Measurements from ENCODE around the gene RNF112.

Gene RNF112

DNA sequence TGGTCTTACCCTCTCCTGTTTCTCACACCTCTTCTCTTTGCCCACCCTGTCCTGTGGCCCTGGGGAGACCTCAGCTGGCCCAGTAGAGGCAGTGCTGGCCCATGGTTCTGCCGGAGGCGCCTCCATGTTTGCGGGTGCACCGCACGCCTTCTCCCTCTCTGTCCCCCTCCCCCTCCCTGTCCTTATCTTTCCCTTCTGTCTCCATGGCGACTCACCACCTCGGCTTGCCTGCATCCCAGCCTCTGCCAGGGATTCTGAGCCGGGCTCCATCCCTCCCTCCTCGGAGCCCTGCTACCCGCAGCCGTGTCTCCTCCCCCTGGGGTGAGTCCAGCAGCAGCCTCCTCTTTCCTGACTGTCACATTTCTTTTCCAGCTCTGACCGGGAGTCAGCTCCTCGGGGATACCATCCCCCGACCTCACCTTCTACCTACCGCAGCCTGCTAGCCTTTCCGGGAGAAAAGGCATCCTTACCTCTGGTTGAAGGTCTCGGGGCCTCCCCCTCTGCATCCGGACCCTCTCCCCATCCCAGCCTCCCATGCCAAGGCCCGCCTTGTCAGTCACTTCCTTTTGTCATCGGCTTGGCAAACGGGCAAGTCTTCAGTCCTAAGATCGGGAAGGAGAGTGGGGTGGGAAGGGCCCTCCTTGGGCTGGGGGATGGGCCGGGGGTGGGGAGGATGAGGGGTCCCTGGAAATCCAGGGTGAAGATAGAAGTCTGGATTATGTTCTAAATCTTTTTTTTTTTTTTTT is at the start of gene RNF112:
TSS of gene RNF112 (plus strand) at position 358 of the 746 bp plus-strand sequence. CDS start at position 535, 177 bp downstream.
- DNase-seq, result no peak

DNA sequence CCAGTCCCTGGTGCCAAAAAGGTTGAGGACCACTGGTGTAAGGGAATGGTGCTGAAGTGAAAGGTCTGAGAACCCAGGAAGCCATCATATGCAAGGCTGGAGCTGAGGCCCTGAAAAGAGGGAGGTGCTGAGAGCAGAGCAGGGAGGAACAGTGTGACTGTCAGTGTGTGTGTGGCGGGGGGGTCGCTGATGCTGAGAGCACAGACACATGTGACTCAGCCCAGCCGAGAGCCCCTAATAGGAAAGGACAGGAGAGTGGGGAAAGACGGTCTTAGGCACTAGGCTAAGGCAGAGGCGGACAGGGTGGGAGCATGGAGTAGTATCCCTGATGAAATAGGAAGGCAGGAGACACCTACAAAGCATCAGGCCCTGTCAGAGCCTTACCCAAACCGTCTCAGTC is 49.7 kb upstream of the RNF112 start:
- DNase-seq, result no peak

GRCh38 chr17:19361944-19362276 is 49.1 kb upstream of the RNF112 start:
- DNase-seq, result no peak

- peak; percentile 93 for DNase-seq
Observed at GRCh38 chr17:19362277-19363113, 48.5 kb upstream of the RNF112 start, which contains the start of gene B9D1. Gene B9D1 (minus strand): TSS chr17:19362723. CDS start chr17:19362569, 154 bp downstream.

DNA sequence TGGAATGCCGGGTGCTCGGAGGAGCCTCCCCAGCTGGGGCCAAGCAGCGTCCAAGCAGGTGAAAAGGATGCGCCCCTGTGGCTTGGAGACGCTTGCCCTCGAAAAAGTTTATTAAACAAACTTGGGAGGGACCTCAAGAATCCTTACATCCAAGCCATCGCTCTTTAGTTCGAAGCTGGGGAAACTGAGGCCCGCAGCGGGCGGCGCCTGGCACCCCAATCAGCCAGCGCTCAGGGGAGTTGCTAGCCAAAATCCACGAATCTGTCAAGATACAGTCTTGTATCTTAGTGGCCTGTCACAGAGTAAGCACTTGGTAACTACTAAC is 48.0 kb upstream of the RNF112 start:
- no peak for DNase-seq

DNA sequence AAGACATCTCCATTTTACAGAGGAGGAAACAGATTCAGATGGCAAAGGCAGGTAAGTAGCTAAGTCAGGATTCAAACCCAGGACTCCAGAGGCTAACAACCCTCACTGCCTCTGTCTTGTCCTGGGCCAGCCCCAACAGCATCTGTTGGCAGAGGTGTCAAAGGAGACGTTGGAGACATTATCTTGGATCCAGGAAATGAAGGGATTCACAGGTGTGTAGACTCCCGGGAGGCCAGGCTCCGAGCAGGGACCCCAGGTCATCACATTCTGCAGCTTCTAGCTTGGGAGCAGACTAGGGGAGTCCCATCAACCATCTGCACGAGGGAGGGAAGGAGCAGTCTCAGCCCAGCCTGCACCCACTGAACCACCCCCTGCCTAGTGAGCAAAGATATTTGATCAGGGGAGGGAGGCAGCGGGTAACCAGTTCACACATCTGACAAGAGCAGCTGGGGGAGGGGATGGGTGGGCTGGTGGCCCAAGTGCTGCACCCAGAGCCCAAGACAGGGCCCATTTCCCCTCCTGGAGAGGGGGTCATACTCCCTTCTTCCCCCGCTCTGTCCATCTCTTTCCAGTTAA is 47.5 kb upstream of the RNF112 start:
- no peak for DNase-seq

DNA sequence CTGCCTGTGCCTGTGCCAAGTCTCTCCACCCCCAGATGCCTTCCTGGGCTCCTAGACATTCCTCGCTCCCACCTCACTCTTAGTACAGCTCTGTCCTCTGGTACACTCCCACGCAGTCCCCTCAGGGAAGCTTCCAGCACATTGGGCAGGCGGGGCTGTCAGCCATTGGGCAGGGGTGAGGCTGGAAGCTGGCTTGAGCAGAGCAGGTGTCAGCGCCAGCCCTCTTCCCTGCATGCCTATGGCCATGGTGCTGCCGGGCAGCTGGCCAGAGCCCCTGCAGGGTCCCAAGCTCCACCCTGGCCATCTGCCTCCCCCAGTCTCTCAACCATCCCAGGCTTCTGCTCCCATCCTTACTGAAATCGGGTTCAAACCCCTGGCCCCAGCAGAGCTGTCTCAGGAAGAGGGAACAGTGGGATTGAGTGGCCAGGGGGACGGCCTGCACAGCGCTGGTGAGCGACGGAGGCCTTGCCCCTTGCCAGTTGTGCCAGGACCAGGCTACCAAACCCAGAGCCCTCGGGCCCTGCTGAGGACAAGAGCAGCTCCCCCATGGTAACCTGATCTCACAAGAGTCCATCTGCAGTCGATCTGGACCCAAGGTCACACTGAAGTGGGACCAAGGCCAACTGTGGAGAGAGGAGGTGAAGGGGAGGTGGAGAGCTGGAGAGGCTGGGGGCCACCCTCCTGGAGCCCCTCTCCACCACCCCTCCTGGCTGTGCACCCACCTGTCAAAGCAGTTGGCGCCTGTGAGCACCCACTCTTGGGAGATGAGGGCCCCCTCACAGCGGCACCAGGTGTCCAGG is 46.1 kb upstream of the RNF112 start:
- DNase-seq, result no peak

DNA sequence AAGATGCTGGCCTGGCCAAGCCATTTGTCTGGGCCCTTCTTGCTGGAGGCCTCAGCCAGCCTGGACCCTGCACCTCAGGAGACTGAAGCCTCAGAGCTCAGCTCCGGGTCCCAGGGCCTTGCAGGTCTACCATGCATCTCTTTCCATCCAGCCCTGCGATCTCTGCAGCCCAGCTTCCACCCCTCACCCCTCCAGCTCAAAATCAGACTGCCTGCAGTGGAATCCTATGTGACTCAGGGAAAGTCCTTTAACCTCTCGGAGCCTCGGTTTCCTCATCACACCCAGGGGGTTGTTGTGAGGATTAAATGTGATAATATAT is 45.6 kb upstream of the RNF112 start:
- DNase-seq, result no peak

GRCh38 chr17:19365833-19366636 is 45.0 kb upstream of the RNF112 start:
- DNase-seq, result no peak

DNA sequence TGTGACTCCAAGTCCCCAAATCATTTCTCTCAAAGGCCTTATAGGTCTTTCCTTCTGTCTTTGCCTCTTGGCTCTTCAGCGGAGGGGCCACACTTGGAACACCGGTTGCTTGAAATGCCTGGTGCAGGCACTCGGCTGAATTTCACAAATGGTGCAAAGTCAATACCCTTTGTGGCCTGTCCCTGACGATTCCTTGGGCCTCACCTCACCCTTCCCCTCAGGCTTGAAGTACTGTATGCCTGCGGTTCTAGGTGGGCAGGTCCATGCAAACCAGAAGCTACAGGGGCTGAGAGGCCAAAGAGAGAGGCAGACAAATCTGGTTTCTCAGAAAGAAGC is 44.4 kb upstream of the RNF112 start:
- no peak for DNase-seq

GRCh38 chr17:19368229-19368628 is 42.8 kb upstream of the RNF112 start:
- DNase-seq, result no peak

DNA sequence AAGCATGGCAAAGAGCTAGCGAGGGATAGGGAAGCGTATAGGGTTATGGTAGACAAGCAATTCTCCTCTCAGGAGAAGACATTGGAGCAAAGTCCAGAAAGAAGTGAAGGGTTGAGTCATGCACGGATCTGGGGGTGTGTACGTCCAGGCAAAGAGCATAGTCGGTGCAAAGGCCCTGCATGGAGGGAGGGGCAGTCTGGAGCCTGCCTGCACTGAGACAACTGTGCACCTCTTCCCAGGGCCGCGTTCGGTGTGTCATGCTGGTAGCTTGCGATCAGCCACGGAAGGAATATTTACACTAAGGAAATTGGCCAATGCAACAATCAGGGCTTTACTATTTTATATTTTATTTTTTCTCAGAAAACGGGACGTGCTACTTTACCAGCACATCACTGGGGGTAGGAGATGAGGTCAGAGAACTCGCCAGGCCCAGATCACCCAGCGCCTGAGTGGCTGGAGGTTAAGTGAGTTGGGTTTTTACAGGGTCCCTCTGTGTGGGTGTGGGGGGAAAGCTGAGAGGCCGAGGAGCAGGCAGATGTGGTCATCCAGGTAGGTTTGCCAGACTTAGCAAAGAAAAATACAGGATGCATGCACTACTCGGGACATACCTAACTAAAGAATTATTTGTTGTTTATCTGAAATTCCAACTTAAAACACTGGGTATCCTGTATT is 41.8 kb upstream of the RNF112 start:
- no peak for DNase-seq

GRCh38 chr17:19369846-19370492 is 41.1 kb upstream of the RNF112 start:
- peak; percentile 60 for DNase-seq

DNA sequence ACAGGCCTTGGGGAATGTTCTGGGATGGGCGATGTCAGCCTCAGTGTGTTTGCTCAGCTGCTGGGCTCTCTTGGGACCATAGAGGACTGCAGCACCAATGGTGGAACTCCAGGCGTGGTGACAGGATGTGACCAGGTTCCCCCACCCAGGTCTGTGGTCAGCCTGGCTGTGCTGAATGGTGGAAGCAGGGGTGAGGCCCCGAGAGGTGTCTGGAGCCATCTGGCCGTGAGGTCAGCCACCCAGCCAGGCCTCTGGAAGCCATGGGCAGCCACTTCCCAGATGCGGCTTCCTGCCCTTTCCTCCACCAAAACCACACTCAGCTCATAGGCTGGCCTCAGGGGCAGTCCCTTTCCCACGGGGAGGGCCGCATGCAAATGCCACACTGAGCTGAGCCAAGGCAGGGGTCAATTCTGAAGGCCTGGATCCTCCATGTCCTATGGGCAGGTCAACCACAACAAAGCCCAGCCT is 40.5 kb upstream of the RNF112 start:
- peak; percentile 57 for DNase-seq

- DNase-seq, result peak; percentile 69
Observed at GRCh38 chr17:19371259-19372010, 39.6 kb upstream of the RNF112 start.

GRCh38 chr17:19372011-19372370 is 39.0 kb upstream of the RNF112 start:
- DNase-seq, result no peak

- no peak for DNase-seq
Observed at GRCh38 chr17:19372439-19372838, 38.6 kb upstream of the RNF112 start.

- peak; percentile 53 for DNase-seq
Observed at GRCh38 chr17:19372866-19373504, 38.0 kb upstream of the RNF112 start.

GRCh38 chr17:19374136-19374535 is 36.9 kb upstream of the RNF112 start:
- no peak for DNase-seq

DNA sequence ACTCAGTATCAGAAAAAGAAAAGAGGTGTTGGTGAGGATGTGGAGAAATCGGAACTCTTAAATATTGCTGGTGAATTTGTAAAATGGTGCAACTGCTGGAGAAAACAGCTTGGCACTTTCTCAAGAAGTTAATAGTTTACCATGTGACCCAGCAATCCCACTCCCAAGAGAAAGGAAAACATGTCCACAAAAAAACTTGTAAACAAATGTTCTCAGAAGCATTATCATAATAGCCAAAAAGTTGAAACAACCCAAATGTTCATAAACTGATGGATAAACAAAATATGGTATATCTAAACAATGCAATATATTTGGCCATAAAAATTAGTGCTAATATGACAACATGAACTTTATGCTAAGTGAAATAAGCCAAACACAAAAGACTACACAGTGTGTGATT is 35.3 kb upstream of the RNF112 start:
- DNase-seq, result no peak

Measured in hematopoietic multipotent progenitor cell treated with erythropoietin and hydrocortisone succinate and interleukin-3 and kit ligand, for 4 days (in vitro differentiated cells).